Cerebellar cortex (tissue), 1 donor: ENCODE measurements around the gene ADM2.
"Not testable (repeated sequence)": the region's sequence is repeated elsewhere in the genome, so short reads cannot be mapped to it uniquely, and the experiment has no call there.

ENCODE experiments used
- DNase-seq: peaks from one replicate; pipeline ENCODE4 v3.0.0-alpha.2; 2015; ENCODE audit warnings: low spot score

The ADM2 gene

GRCh38 chr22:50481440-50482106 is at the start of gene ADM2:
TSS of gene ADM2 (plus strand) at chr22:50481543. CDS start at chr22:50481848, 305 bp downstream.
- DNase-seq, result no peak

GRCh38 chr22:50432131-50432876 is 49.0 kb upstream of the ADM2 start:
- DNase-seq, result no peak

- DNase-seq, result not testable (repeated sequence)
Measured at GRCh38 chr22:50432877-50433510, 48.3 kb upstream of the ADM2 start.

GRCh38 chr22:50434849-50435248 is 46.5 kb upstream of the ADM2 start:
- DNase-seq, result no peak

GRCh38 chr22:50435291-50436014 is 45.9 kb upstream of the ADM2 start:
- no peak for DNase-seq

GRCh38 chr22:50436015-50436830 is 45.1 kb upstream of the ADM2 start:
- no peak for DNase-seq

- no peak for DNase-seq
Measured at GRCh38 chr22:50436841-50437341, 44.5 kb upstream of the ADM2 start.

- no peak for DNase-seq
Measured at GRCh38 chr22:50437511-50438304, 43.6 kb upstream of the ADM2 start.

GRCh38 chr22:50438305-50439275 is 42.8 kb upstream of the ADM2 start:
- no peak for DNase-seq

GRCh38 chr22:50439314-50439870 is 42.0 kb upstream of the ADM2 start:
- no peak for DNase-seq

- DNase-seq, result no peak
Measured at GRCh38 chr22:50439871-50440331, 41.4 kb upstream of the ADM2 start.

- no peak for DNase-seq
Measured at GRCh38 chr22:50440544-50441249, 40.6 kb upstream of the ADM2 start.

GRCh38 chr22:50441428-50441993 is 39.8 kb upstream of the ADM2 start:
- DNase-seq, result no peak

GRCh38 chr22:50443197-50443596 is 38.1 kb upstream of the ADM2 start:
- DNase-seq, result no peak

- no peak for DNase-seq
Measured at GRCh38 chr22:50443801-50444625, 37.3 kb upstream of the ADM2 start.

GRCh38 chr22:50444663-50445062 is 36.7 kb upstream of the ADM2 start:
- no peak for DNase-seq
